GM19025 (cell line): ENCODE results near the gene ZNF614.
"Not testable (repeated sequence)": the region's sequence is repeated elsewhere in the genome, so short reads cannot be mapped to it uniquely, and the experiment has no call there.

Experiments used
- ATAC-seq: cut with Tn5 transposase; IDR thresholded peaks from one replicate; pipeline ENCODE4 v1.9.1; 2021; ENCODE audit warnings: mild to moderate bottlenecking, low read depth, moderate library complexity; ENCODE audit not compliant: unreplicated experiment

ZNF614 gene

GRCh38 chr19:52028027-52028779 is at the start of gene ZNF614:
ZNF614 (minus strand) TSS chr19:52028379; CDS start chr19:52025745, 2,634 bp downstream.
- ATAC-seq, result peak; percentile 75

GRCh38 chr19:52070496-52070895 is 42.3 kb upstream of the ZNF614 start:
- ATAC-seq, result no peak

GRCh38 chr19:52069653-52070052 is 41.5 kb upstream of the ZNF614 start:
- no peak for ATAC-seq

- no peak for ATAC-seq
These were observed 38.2 kb upstream of the ZNF614 start for GRCh38 chr19:52066258-52066863.

GRCh38 chr19:52065399-52065798 is 37.2 kb upstream of the ZNF614 start:
- no peak for ATAC-seq

GRCh38 chr19:52056480-52056879 is 28.3 kb upstream of the ZNF614 start:
- not testable (repeated sequence) for ATAC-seq

- not testable (repeated sequence) for ATAC-seq
These were observed 23.6 kb upstream of the ZNF614 start for GRCh38 chr19:52051736-52052135.

GRCh38 chr19:52048555-52049501 is 20.6 kb upstream of the ZNF614 start, which contains the start of gene ZNF432:
ZNF432 (minus strand) TSS chr19:52048838; CDS start chr19:52046868, 1,970 bp downstream.
- ATAC-seq, result peak; percentile 89

- ATAC-seq, result no peak
These were observed 11.0 kb upstream of the ZNF614 start for GRCh38 chr19:52039169-52039568.

GRCh38 chr19:52034051-52034728 is 6.0 kb upstream of the ZNF614 start:
- no peak for ATAC-seq

- ATAC-seq, result no peak
These were observed 573 bp upstream of the ZNF614 start for GRCh38 chr19:52028780-52029123.

- not testable (repeated sequence) for ATAC-seq
These were observed 1.8 kb downstream of the ZNF614 start for GRCh38 chr19:52026255-52026990.

- ATAC-seq, result not testable (repeated sequence)
These were observed 3.7 kb downstream of the ZNF614 start for GRCh38 chr19:52024478-52024877.

GRCh38 chr19:52022193-52022592 is 6.0 kb downstream of the ZNF614 start:
- ATAC-seq, result no peak

GRCh38 chr19:52020506-52020905 is 7.7 kb downstream of the ZNF614 start:
- no peak for ATAC-seq

GRCh38 chr19:52010674-52011073 is 17.5 kb downstream of the ZNF614 start:
- no peak for ATAC-seq

- peak; percentile 95 for ATAC-seq
These were observed 20.2 kb downstream of the ZNF614 start, which contains the start of gene ZNF615 for GRCh38 chr19:52007806-52008557. ZNF615 (minus strand) TSS chr19:52008211; CDS start chr19:52003711, 4,500 bp downstream.

GRCh38 chr19:52007451-52007805 is 20.8 kb downstream of the ZNF614 start:
- ATAC-seq, result no peak
